ENCODE results near the gene ADAMTS12. TPM values are rescaled to one million over a fixed set of nuclear protein-coding genes. Genes with fewer than 3 reads are reported as not detected.

ADAMTS12 gene
- total RNA-seq, 1 donor from 2014 or later = 1.7 TPM

DNA sequence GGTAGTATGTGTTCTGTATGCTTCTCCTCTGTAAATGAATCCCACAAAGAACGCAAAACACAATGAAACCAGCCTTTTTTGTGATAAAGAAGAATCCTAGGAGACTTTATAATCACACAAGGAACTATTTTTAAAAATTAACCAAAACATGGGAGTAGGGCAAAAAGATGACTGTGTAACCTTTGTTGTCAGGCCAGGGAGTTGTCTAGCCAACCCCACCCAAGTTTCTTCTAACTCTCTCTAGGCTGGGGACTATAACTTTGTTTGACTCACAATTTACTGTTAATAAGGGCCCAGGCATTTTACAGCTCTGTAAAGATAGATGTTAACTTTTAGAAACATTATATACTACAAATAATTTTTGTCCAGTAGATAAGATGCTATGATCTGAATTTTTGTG lies 176.1 kb downstream of the ADAMTS12 start:
- DNase-seq (ENCODE audit: low spot score) = no peak

GRCh38 chr5:33713136-33713765 lies 178.5 kb downstream of the ADAMTS12 start:
- no peak for DNase-seq (ENCODE audit: low spot score)

- no peak for DNase-seq (ENCODE audit: low spot score)
Observed at GRCh38 chr5:33712664-33713063, 179.1 kb downstream of the ADAMTS12 start.

GRCh38 chr5:33711094-33711679 lies 180.6 kb downstream of the ADAMTS12 start:
- DNase-seq (ENCODE audit: low spot score) = no peak

- DNase-seq (ENCODE audit: low spot score) = no peak
Observed at GRCh38 chr5:33702867-33703266, 188.9 kb downstream of the ADAMTS12 start.

DNA sequence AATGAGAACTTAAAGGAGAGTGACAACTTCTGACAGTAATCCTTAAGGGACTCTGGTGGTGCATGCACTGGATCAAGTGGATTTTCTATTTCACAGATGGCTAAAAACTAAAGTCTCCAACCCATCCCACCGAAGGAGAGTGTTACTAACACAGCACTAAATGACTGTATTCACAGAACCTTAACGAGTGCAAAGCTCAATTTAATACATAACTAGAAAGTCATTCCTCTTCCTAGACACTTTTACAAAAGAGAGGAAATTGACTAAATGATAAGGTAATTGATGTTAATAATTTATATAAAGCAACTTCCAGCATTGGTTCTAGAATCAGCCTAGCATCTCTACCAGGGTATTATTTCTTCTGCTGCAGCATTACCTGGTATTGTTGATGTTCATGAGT lies 189.8 kb downstream of the ADAMTS12 start:
- DNase-seq (ENCODE audit: low spot score) = no peak

DNA sequence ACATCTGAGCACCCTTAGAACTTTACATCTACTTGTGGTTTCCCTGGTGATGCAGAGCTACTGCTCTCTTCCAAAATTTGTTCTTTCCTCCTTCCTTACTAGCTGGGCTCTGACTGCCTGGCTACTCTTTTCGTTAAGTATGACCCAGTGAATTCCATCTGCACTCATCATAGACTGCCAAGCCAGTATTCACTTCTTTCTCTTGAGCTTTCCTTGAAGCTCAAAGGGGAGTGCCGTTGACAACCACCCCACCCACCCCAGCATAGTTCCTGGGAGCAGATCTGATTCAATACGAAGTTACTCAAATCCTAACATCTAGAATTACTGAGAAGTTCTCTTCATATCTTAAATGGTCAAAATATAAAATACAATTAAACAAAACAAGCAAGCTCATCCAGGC lies 190.5 kb downstream of the ADAMTS12 start:
- DNase-seq (ENCODE audit: low spot score) = no peak

DNA sequence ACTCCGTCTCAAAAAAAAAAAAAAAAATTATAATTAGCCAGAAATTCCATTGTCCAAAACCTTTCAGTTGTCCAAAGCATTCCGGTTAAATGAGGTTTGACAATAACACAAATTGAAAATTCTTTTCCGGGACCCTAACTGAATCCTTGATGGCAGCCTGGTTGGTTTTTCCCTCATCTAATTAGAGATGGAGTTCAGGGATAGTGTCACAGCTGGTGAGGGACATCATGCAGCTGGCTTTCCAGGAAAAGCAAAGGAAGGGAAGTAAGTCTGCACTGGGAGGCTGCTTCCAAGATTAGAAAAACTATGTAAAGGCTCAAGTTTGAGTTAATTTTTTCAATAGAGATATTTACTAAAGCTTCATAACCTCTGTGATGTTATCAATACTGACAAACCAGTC lies 195.4 kb downstream of the ADAMTS12 start:
- DNase-seq (ENCODE audit: low spot score) = no peak

GRCh38 chr5:33692980-33693379 lies 198.8 kb downstream of the ADAMTS12 start:
- no peak for DNase-seq (ENCODE audit: low spot score)

GRCh38 chr5:33691856-33692255 lies 199.9 kb downstream of the ADAMTS12 start:
- DNase-seq (ENCODE audit: low spot score) = no peak

DNA sequence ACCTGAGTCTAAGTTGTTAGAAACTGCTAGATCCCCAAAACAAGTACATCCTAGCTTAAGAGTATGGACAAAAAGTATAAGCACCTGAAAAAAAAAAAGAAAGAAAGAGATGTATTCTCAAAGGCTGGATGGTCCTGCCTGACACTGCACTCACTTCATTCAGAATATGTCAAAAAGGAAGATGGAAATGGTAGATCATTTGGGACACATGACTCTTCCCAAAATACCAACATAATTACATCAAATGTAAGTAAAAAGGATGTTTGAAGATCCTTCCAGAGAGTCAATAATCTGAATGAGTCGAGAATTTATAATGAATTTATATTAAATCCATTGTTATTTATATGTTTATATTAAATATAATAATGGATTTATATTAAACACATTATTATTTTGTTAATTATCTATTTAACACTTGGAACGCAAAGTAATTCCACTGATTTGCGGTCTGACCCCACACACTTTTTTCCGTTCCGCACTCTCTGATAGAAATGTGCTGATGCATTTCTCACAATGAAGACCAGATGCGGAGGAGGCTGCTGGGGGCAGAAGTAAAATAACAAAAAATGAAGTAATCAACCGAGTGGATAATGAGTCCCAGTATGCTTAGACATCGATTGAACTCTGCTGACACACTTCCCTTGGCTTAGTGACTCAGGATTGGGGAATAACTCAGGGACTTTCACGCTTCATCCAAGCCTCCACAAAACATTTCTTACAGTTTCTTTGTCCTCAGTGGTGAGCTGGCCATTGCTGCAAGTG lies 201.2 kb downstream of the ADAMTS12 start:
- no peak for DNase-seq (ENCODE audit: low spot score)

DNA sequence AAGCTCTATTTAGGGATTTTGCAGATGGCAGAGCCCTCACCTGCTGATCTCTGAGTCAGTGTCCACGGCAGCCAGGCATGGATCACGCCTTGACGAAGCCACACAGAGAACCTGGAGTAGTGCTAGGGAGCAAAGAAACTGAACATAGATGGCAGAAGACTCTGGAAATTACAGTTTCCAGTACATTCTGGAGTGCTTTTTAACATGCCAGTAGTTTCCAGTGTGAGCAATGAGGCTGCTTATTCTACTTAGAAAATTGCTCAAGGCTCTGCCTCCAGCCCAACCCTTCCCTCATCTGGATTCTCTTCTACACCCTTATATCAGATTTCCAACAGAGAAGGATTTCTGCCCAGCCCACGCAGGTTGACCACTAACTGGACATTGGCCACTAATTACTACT lies 203.3 kb downstream of the ADAMTS12 start:
- DNase-seq (ENCODE audit: low spot score) = no peak

DNA sequence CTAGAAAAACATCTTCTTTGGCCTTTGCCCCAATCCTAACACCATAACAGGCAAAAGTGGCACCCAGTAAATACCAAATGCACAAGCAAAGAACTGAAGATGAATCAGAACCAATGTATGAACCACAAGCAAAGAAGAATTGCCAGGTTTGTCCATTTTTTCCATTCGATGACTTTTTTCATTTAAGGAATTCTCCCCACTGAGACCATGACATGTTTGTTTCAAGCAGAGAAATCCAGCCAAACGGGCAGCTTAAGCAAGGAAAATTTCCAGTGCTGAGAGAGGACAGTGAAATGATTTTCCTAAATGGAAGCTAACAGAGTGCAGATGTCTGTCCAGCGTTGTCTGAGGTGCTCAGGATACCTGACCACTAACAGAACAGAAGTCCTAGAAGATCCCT lies 203.7 kb downstream of the ADAMTS12 start:
- no peak for DNase-seq (ENCODE audit: low spot score)

- DNase-seq (ENCODE audit: low spot score) = no peak
Observed at GRCh38 chr5:33685873-33686755, 205.7 kb downstream of the ADAMTS12 start.

DNA sequence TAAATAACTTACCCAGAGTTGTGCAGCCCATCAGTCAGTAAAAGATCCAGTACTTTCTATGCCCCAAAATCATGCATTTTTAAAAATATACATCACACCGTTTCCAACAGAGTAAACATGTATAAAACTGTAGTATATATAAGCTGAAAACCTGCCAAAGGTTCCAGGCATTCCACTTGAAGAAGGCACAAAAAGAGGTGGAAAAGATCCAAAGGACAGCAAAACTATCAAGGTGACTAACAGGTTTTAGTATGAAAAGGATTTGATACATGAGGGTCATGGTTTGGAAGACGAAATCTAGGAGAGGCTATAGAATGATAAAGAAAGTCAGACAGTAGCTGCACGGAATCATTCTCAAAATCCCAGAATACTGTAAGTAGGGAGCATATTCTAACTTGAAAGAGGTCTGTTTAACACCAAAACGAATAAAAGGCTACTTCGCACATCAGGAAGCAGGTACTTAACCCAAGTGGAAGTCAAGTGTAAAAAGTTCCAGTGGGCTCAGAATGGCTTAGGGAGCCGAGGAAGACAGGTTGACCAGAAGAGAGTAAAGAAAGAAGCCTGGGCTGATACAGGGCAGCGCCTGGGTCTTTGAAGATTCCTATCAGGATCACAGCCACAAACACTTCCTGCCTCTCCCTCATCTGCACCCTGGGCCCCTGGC lies 207.2 kb downstream of the ADAMTS12 start:
- no peak for DNase-seq (ENCODE audit: low spot score)

DNA sequence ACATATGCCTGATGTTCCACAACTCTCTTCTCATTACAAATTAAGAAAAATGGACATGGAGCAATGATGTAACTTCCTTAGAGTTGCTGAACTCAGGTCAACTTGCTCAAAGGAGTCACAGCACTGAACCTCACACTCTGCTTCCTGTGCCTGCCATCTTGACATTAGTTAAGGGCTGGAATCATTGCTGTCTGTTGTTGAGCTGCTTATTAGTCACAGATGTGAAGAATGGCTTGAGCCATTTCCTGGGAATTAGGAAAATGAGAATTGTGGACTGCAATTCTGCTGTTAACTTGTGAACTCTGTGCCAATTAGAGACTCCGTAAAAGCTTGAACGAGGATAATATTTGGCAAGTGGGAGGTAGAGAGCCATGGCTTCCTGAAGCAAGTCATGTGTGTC lies 212.0 kb downstream of the ADAMTS12 start:
- no peak for DNase-seq (ENCODE audit: low spot score)

- DNase-seq (ENCODE audit: low spot score) = no peak
Observed at GRCh38 chr5:33675958-33676464, 215.8 kb downstream of the ADAMTS12 start.

GRCh38 chr5:33671700-33672291 lies 220.0 kb downstream of the ADAMTS12 start:
- DNase-seq (ENCODE audit: low spot score) = no peak

GRCh38 chr5:33662722-33663427 lies 228.9 kb downstream of the ADAMTS12 start:
- DNase-seq (ENCODE audit: low spot score) = no peak

- DNase-seq (ENCODE audit: low spot score) = no peak
Observed at GRCh38 chr5:33659526-33660169, 232.1 kb downstream of the ADAMTS12 start.
